Kidney (tissue), 22 donors: ENCODE data around the gene LGALS14. TPM values are rescaled to one million over a fixed set of nuclear protein-coding genes. Genes with fewer than 3 reads are reported as not detected.

Experiments
- DNase-seq, 5 donors: peaks; one replicate each; pipeline ENCODE4 v3.0.0-alpha.2; 2013 to 2020
- FAIRE-seq: peaks from 2 replicates; lab custom pipeline; 2012; peaks lifted over from hg19 to GRCh38; lab: Jason Lieb, UNC
- H3K27ac ChIP-seq, 2 donors: one replicate each; pipeline ENCODE4 v1.7.0; 2013; ENCODE audit warnings: low read depth in 2 of 2, low read length in 2 of 2, inconsistent platforms in 1 of 2
- H3K27me3 ChIP-seq: one replicate; pipeline ENCODE4 v1.7.1; 2013; ENCODE audit warnings: low read length, inconsistent platforms; ENCODE audit not compliant: control insufficient read depth, insufficient read depth
- H3K36me3 ChIP-seq, 3 donors: one replicate each; pipeline versions ENCODE4 v1.7.0 to v1.7.1; 2013; ENCODE audit warnings: low read length in 3 of 3, control low read depth in 1 of 3, inconsistent platforms in 1 of 3; ENCODE audit not compliant: insufficient read depth in 3 of 3, control insufficient read depth in 2 of 3
- H3K4me1 ChIP-seq, 3 donors: one replicate each; pipeline versions ENCODE4 v1.7.0 to v1.7.1; 2013; ENCODE audit warnings: low read length in 3 of 3, inconsistent platforms in 1 of 3, low read depth in 1 of 3; ENCODE audit not compliant: control insufficient read depth in 2 of 3, insufficient read depth in 2 of 3
- H3K4me3 ChIP-seq, 3 donors: one replicate each; pipeline versions ENCODE4 v1.7.0 to v1.8.1; 2013; ENCODE audit warnings: low read length in 3 of 3, control low read depth in 1 of 3, inconsistent platforms in 1 of 3
- H3K9ac ChIP-seq, 3 donors: one replicate each; pipeline versions ENCODE4 v1.7.0 to v1.7.1; 2013; ENCODE audit warnings: low read length in 3 of 3, control low read depth in 1 of 3, inconsistent platforms in 1 of 3
- H3K9me3 ChIP-seq, 3 donors: one replicate each; pipeline versions ENCODE4 v1.7.0 to v1.7.1; 2013; ENCODE audit warnings: low read length in 3 of 3, control low read depth in 1 of 3, inconsistent platforms in 1 of 3; ENCODE audit not compliant: control insufficient read depth in 2 of 3, insufficient read depth in 1 of 3
- intact Hi-C: fragments of 100-400 bp; cut with DNase I; formaldehyde crosslinking; loops from one replicate; pipeline ENCODE4 v1.11.1; 2022
- long read RNA-seq, 10 donors: library from polyadenylated mRNA in 1 of 10; unstranded in 1 of 10; transcript quantifications; one replicate each; pipeline ENCODE4 v2.0.0 and lab custom pipeline, GENCODE V29; 2021 to 2026
- polyA plus RNA-seq: library from polyadenylated mRNA; stranded (reverse); fragments of 350-450 nt; fragmentation: Illumina TruSeq; extraction: RNeasy Lipid Tissue Mini Kit (QIAGEN cat#74804); gene quantifications from one replicate; pipeline ENCODE4 v1.2.3, GENCODE V29; 2014; ENCODE audit warnings: low read depth, low replicate concordance; ENCODE audit not compliant: insufficient read depth
- total RNA-seq: library from RNA; stranded (reverse); fragmentation: NEBNext Ultra II Directional; extraction: Animal tissue kit (Norgen Biotek cat#: 25700); gene quantifications from one replicate; pipeline ENCODE4 v1.2.1, GENCODE V29; 2021
- TF ChIP-seq, protein P1 (sequence below): IDR thresholded peaks from 3 replicates; pipeline ENCODE4 v1.5.1; 2012; ENCODE audit warnings: mild to moderate bottlenecking, moderate library complexity, borderline replicate concordance; ENCODE audit not compliant: insufficient read depth; ENCODE audit errors: extremely low read depth
- donor health status: control.
- donor health status: control.
- donor health status: control.
- donor health status: control.
- donor health status: control.
- donor health status: DM: yes; HTN: yes; CAD: no.
- donor health status: Normal renal cell carcinoma (clear cell type).

Gene LGALS14, protein sequence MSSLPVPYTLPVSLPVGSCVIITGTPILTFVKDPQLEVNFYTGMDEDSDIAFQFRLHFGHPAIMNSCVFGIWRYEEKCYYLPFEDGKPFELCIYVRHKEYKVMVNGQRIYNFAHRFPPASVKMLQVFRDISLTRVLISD
- total RNA-seq (not detected), polyA plus RNA-seq (not detected)
- long read RNA-seq, donor 1 = 0 reads
- long read RNA-seq, donor 2 = 0 reads
- long read RNA-seq, donor 3, partial matches to known transcripts = 0 of 1 reads
- long read RNA-seq, donor 3, other reads (novel, unspliced or antisense) = 0 of 1 reads
- long read RNA-seq, donor 4 = 0 reads
- long read RNA-seq, donor 5 = 0 reads
- long read RNA-seq, donor 6 = 0 reads
- long read RNA-seq, donor 7 = 0 reads
- long read RNA-seq, donor 8 = 0 reads
- long read RNA-seq, donor 9 = 0 reads
- long read RNA-seq, donor 10, partial matches to known transcripts = 0 of 1 reads
- long read RNA-seq, donor 10, other reads (novel, unspliced or antisense) = 0 of 1 reads

DNA sequence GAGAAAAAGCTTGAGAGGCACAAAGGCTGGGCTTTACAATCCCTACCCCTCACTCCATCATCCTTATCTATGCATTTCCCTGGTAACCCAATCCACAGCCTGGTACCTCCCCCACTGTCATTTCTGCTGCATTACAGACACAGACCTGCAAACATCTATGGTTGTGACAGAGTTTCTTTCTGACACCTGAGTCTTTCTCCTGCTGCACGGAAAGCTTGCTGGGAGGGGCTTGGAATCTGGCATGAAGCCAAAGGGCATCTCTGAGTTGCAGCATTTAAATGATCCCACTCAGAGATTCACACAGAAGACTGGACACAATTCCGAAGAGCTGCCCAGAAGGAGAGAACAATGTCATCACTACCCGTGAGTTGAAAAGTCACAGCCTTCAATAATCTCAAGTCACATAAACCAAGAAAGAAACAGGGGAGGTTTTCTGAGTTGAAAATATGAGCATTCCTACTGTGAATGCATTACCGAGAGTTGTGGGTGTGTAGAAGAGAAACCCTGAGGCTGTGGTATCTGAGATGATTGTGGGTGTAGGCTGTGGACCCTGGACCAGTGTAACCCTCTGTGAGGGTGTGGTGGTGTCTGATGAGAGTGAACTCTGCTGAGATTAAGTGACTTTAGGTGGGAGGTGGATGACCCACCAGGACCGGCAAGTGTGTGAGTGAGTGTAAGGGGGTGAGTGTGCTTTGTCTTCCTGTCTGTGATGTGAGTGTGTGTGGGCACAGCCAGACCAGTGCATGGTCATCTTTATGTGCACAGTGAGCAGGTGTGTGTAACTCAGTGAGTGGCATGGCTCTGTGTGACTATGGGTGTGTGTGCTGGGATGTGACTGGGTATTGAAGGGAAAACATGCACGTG lies at the start of gene LGALS14:
TSS of gene LGALS14 (plus strand) at position 301 of the 864 bp plus-strand sequence. CDS start at position 349, 48 bp downstream.
- H3K27me3 ChIP-seq = no peaks in the 10 kb centered on the region
- intact Hi-C loops = no loop called here
- TF ChIP-seq, protein P1, sequence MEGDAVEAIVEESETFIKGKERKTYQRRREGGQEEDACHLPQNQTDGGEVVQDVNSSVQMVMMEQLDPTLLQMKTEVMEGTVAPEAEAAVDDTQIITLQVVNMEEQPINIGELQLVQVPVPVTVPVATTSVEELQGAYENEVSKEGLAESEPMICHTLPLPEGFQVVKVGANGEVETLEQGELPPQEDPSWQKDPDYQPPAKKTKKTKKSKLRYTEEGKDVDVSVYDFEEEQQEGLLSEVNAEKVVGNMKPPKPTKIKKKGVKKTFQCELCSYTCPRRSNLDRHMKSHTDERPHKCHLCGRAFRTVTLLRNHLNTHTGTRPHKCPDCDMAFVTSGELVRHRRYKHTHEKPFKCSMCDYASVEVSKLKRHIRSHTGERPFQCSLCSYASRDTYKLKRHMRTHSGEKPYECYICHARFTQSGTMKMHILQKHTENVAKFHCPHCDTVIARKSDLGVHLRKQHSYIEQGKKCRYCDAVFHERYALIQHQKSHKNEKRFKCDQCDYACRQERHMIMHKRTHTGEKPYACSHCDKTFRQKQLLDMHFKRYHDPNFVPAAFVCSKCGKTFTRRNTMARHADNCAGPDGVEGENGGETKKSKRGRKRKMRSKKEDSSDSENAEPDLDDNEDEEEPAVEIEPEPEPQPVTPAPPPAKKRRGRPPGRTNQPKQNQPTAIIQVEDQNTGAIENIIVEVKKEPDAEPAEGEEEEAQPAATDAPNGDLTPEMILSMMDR = no peak
- no peaks in the 10 kb centered on the region for H3K36me3 ChIP-seq
- H3K9me3 ChIP-seq = no peaks in the 10 kb centered on the region
- H3K9ac ChIP-seq = no peak within 1 kb of the TSS
- DNase-seq (peak in 4 of 5 donors; percentile 52 to 69 (median 59)), FAIRE-seq (no peak)
- H3K4me3 ChIP-seq = no peak within 1 kb of the TSS
- no peak within 1 kb of the TSS for H3K27ac ChIP-seq
- H3K4me1 ChIP-seq = no peaks in the 10 kb centered on the region

DNA sequence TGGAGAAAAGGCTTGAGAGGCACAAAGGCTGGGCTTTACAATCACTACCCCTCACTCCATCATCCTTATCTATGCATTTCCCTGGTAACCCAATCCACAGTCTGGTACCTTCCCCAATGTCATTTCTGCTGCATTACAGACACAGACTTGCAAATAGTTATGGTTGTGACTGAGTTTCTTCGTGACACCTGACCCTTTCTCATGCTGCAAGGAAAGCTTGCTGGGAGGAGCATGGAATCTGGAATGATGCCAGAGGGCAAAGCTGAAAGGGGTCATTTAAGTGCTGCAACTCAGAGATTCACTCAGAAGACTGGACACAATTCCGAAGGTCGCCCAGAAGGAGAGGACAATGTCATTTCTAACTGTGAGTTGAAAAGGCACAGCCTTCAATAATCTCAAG lies 48.7 kb upstream of the LGALS14 start, which contains the start of gene LGALS16:
TSS of gene LGALS16 (plus strand) at position 301 of the 400 bp plus-strand sequence. CDS start at position 350, 49 bp downstream.
- Histone ChIP-seq H3K4me3 (no peak within 1 kb of the TSS), H3K36me3 (no peaks in the 10 kb centered on the region), H3K27me3 (no peaks in the 10 kb centered on the region), H3K27ac (no peak within 1 kb of the TSS), H3K9ac (no peak within 1 kb of the TSS), H3K4me1 (no peaks in the 10 kb centered on the region), H3K9me3 (no peaks in the 10 kb centered on the region)
- intact Hi-C loops = no loop called here
- DNase-seq (no peak), FAIRE-seq (no peak)
- TF ChIP-seq, protein P1 = no peak

DNA sequence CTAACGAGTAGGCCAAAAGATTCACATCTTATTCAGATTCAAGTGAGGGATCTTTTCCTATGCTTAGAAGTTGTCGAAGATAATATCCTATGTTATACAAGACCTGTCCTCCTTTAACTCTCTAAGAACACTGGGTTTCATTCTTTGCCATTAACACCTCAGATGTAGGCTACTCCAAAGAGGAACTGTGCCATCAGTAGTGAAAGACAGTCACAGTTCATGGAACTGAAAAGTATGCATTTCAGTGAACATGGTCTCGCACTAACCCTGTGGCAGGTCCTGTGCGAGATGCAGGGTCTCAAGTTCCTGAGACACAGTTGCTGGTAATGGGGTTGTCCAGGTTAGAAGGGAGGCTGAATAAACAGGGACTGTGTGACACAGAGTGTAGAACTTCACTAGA lies 44.5 kb upstream of the LGALS14 start:
- Histone ChIP-seq H3K4me3 (no peak overlapping the region), H3K4me1 (no peaks in the 10 kb centered on the region), H3K36me3 (no peaks in the 10 kb centered on the region), H3K9me3 (no peaks in the 10 kb centered on the region), H3K9ac (no peak overlapping the region), H3K27ac (no peak overlapping the region), H3K27me3 (no peaks in the 10 kb centered on the region)
- intact Hi-C loops = no loop called here
- peak in 2 of 5 donors; percentile 11 to 25 for DNase-seq
- FAIRE-seq = no peak
- TF ChIP-seq, protein P1 = no peak
